ENCODE measurements around the gene SHANK3. TPM values are rescaled to one million over a fixed set of nuclear protein-coding genes. Genes with fewer than 3 reads are reported as not detected.

The SHANK3 gene
- total and polyA plus RNA-seq, 3 donors from 2014 or later = 6.3 to 16.0 (median 11.4) TPM

DNA sequence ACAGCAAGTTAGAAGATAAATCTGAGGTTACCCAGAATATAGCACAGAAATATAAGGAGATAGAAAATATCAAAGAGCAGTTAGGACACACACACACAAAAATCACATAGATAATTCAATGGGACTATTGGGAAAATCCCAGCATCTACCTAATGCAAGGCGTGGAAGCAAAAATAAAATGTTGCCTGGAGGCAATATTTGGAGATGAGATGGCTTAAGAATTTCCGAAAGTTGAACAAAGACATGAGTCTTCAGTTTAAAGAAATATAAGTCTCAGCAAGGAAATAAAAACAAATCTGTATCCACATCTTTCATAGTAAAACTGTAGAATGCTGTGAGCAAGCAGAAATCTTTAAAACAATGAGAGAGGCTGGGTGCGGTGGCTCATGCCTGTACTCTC is 35.9 kb downstream of the SHANK3 start:
- H3K36me3 ChIP-seq (ENCODE audit: low read depth, missing control alignments) = no peaks in the 10 kb centered on the region
- H3K4me1 ChIP-seq = peaks cover 3% of the 10 kb centered on the region
- intact Hi-C loops (cut with DNase I; ENCODE audit: low total_unique reads) = no loop called here

DNA sequence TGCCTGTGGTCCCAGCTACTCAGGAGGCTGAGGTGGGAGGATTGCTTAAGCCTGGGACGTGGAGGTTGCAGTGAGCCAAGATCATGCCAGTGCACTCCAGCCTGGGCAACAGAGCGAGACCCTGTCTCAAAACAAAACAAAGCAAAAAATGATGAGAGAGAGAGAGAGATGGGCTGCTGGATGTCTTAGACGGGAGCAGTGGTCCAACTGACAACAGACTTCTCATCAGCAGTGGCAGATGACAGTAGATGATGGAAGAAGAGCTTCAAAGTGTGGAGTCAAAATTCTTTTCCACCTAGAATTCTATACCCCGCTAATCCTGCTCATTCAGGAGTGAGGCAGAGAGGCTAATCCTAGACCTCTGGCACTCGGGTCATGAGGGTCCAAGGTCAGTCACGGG is 36.4 kb downstream of the SHANK3 start:
- H3K36me3 ChIP-seq (ENCODE audit: low read depth, missing control alignments) = no peaks in the 10 kb centered on the region
- 92 to 95% methylated on average over 6 of the region's 6 CpGs for WGBS, 2 donors

More for the DNA sequence above, 35.9 kb downstream of the SHANK3 start:
- Histone ChIP-seq H3K27ac (no peak overlapping the region), H3K9me3 (no peaks in the 10 kb centered on the region), H3K4me3 (no peak overlapping the region), H3K27me3 (no peaks in the 10 kb centered on the region)
- 88 to 96% methylated on average over 3 of the region's 3 CpGs for WGBS, 2 donors
- no peak for DNase-seq
- TF ChIP-seq, protein P1, sequence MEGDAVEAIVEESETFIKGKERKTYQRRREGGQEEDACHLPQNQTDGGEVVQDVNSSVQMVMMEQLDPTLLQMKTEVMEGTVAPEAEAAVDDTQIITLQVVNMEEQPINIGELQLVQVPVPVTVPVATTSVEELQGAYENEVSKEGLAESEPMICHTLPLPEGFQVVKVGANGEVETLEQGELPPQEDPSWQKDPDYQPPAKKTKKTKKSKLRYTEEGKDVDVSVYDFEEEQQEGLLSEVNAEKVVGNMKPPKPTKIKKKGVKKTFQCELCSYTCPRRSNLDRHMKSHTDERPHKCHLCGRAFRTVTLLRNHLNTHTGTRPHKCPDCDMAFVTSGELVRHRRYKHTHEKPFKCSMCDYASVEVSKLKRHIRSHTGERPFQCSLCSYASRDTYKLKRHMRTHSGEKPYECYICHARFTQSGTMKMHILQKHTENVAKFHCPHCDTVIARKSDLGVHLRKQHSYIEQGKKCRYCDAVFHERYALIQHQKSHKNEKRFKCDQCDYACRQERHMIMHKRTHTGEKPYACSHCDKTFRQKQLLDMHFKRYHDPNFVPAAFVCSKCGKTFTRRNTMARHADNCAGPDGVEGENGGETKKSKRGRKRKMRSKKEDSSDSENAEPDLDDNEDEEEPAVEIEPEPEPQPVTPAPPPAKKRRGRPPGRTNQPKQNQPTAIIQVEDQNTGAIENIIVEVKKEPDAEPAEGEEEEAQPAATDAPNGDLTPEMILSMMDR (IDR thresholded peaks at IDR 0.05) = no peak
- no peak for TF ChIP-seq POLR2A (IDR thresholded peaks at IDR 0.05)

DNA sequence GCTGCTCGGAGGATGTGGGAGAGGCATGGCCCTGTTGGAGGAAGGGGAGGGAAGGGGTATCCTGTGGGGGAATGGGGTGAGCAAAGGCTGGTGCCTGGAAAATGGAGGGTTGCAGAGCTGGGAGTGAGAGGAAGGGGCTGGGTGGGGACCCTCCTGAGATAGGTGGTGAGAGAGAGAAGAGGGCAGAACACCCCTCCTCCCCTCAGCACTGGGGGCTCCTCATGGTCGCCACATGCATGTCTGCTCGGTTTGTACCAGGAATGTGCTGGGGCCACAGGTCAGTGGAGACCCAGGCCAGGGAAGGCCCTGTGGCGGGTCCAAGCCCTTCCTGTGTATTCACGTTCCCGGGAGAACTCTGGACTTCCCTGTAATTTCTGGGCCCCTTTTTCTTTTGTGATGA is 37.6 kb downstream of the SHANK3 start:
- TF ChIP-seq, protein P1 (IDR thresholded peaks at IDR 0.05) = no peak
- no peak for TF ChIP-seq POLR2A (IDR thresholded peaks at IDR 0.05)
- Histone ChIP-seq H3K9me3 (no peaks in the 10 kb centered on the region), H3K27ac (no peak overlapping the region), H3K36me3 (ENCODE audit: low read depth, missing control alignments) (no peaks in the 10 kb centered on the region), H3K27me3 (no peaks in the 10 kb centered on the region), H3K4me1 (peaks cover 10% of the 10 kb centered on the region), H3K4me3 (no peak overlapping the region)
- intact Hi-C loops (cut with DNase I; ENCODE audit: low total_unique reads) = no loop called here
- 74 to 83% methylated on average over 6 of the region's 6 CpGs for WGBS, 2 donors
- DNase-seq = no peak

More for the DNA sequence above, 36.4 kb downstream of the SHANK3 start:
- Histone ChIP-seq H3K9me3 (no peaks in the 10 kb centered on the region), H3K4me3 (no peak overlapping the region), H3K27me3 (no peaks in the 10 kb centered on the region), H3K4me1 (peaks cover 7% of the 10 kb centered on the region), H3K27ac (no peak overlapping the region)
- TF ChIP-seq POLR2A (IDR thresholded peaks at IDR 0.05) = no peak
- TF ChIP-seq, protein P1 (IDR thresholded peaks at IDR 0.05) = no peak
- intact Hi-C loops (cut with DNase I; ENCODE audit: low total_unique reads) = no loop called here
- no peak for DNase-seq

DNA sequence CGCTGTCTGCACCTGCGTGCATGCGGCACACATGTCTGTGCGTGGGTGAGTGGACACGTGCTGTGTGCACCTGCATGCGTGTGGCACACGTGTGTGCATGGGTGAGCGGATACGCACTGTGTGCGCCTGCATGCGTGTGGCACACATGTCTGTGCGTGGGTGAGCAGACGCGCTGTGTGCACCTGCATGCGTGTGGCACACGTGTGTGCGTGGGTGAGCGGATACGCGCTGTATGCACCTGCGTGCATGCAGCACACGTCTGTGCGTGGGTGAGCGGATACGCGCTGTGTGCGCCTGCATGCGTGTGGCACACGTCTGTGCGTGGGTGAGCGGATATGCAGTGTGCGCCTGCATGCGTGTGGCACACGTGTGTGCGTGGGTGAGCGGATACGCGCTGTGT is 38.3 kb downstream of the SHANK3 start:
- Histone ChIP-seq H3K27me3 (no peaks in the 10 kb centered on the region), H3K36me3 (ENCODE audit: low read depth, missing control alignments) (no peaks in the 10 kb centered on the region), H3K27ac (no peak overlapping the region), H3K4me3 (no peak overlapping the region), H3K4me1 (peaks cover 10% of the 10 kb centered on the region), H3K9me3 (no peaks in the 10 kb centered on the region)
- TF ChIP-seq, protein P1 (IDR thresholded peaks at IDR 0.05) = no peak
- TF ChIP-seq POLR2A (IDR thresholded peaks at IDR 0.05) = no peak
- intact Hi-C loops (cut with DNase I; ENCODE audit: low total_unique reads) = no loop called here
- WGBS, 2 donors = 90 to 95% methylated on average over 38 of the region's 38 CpGs
- no peak for DNase-seq
